ENCODE data around the gene COPG1.
"Not testable (repeated sequence)": the region's sequence is repeated elsewhere in the genome, so short reads cannot be mapped to it uniquely, and the experiment has no call there.

Gene COPG1

GRCh38 chr3:129249284-129250065 is at the start of gene COPG1:
Gene COPG1 (plus strand): TSS chr3:129249606. CDS start chr3:129249710, 104 bp downstream.
- DNase-seq (ENCODE audit: low spot score): peak; percentile 98

GRCh38 chr3:129204473-129204872 is 44.9 kb upstream of the COPG1 start:
- no peak for DNase-seq (ENCODE audit: low spot score)

- no peak for DNase-seq (ENCODE audit: low spot score)
Observed at GRCh38 chr3:129205109-129205832, 44.1 kb upstream of the COPG1 start.

GRCh38 chr3:129207479-129207878 is 41.9 kb upstream of the COPG1 start:
- DNase-seq (ENCODE audit: low spot score): no peak

- no peak for DNase-seq (ENCODE audit: low spot score)
Observed at GRCh38 chr3:129211345-129211744, 38.1 kb upstream of the COPG1 start.

- DNase-seq (ENCODE audit: low spot score): peak; percentile 65
Observed at GRCh38 chr3:129211772-129212171, 37.6 kb upstream of the COPG1 start.

GRCh38 chr3:129213238-129213637 is 36.2 kb upstream of the COPG1 start:
- DNase-seq (ENCODE audit: low spot score): no peak

GRCh38 chr3:129218742-129219141 is 30.7 kb upstream of the COPG1 start:
- no peak for DNase-seq (ENCODE audit: low spot score)

- not testable (repeated sequence) for DNase-seq (ENCODE audit: low spot score)
Observed at GRCh38 chr3:129224387-129224786, 25.0 kb upstream of the COPG1 start.

GRCh38 chr3:129224984-129225393 is 24.4 kb upstream of the COPG1 start:
- DNase-seq (ENCODE audit: low spot score): peak; percentile 85

- DNase-seq (ENCODE audit: low spot score): peak; percentile 76
Observed at GRCh38 chr3:129226374-129226773, 23.0 kb upstream of the COPG1 start.

GRCh38 chr3:129228891-129229585 is 20.4 kb upstream of the COPG1 start:
- peak; percentile 65 for DNase-seq (ENCODE audit: low spot score)

GRCh38 chr3:129230311-129231019 is 18.9 kb upstream of the COPG1 start:
- peak; percentile 64 for DNase-seq (ENCODE audit: low spot score)

- no peak for DNase-seq (ENCODE audit: low spot score)
Observed at GRCh38 chr3:129231331-129232119, 17.9 kb upstream of the COPG1 start.

- DNase-seq (ENCODE audit: low spot score): no peak
Observed at GRCh38 chr3:129233538-129233937, 15.9 kb upstream of the COPG1 start.

- DNase-seq (ENCODE audit: low spot score): no peak
Observed at GRCh38 chr3:129234441-129234840, 15.0 kb upstream of the COPG1 start.

GRCh38 chr3:129235344-129235917 is 14.0 kb upstream of the COPG1 start:
- no peak for DNase-seq (ENCODE audit: low spot score)

GRCh38 chr3:129238945-129239705 is 10.3 kb upstream of the COPG1 start:
- DNase-seq (ENCODE audit: low spot score): peak; percentile 37

- DNase-seq (ENCODE audit: low spot score): no peak
Observed at GRCh38 chr3:129239991-129240390, 9.4 kb upstream of the COPG1 start.

GRCh38 chr3:129240436-129240835 is 9.0 kb upstream of the COPG1 start:
- DNase-seq (ENCODE audit: low spot score): peak; percentile 62

Data from AG08395 (cell line).